ENCODE measurements around the gene MPL.

GRCh38 chr1:43312212-43312623 lies 25.4 kb upstream of the MPL start:
- TF ChIP-seq GATA2 (IDR thresholded peaks at IDR 0.05; ENCODE audit: low read depth, low read length) (no peak), GATA3 (IDR thresholded peaks at IDR 0.05; ENCODE audit: low read depth, low read length) (no peak)
